HG03196 (cell line): ENCODE results near the gene STAG1.
A peak's percentile ranks its signal among the peaks of the same experiment; 100 is the strongest.
"Not testable (repeated sequence)": the region's sequence is repeated elsewhere in the genome, so short reads cannot be mapped to it uniquely, and the experiment has no call there.

Experiments
- ATAC-seq: cut with Tn5 transposase; IDR thresholded peaks from one replicate; pipeline ENCODE4 v1.9.1; 2021; ENCODE audit not compliant: unreplicated experiment

STAG1 gene

DNA sequence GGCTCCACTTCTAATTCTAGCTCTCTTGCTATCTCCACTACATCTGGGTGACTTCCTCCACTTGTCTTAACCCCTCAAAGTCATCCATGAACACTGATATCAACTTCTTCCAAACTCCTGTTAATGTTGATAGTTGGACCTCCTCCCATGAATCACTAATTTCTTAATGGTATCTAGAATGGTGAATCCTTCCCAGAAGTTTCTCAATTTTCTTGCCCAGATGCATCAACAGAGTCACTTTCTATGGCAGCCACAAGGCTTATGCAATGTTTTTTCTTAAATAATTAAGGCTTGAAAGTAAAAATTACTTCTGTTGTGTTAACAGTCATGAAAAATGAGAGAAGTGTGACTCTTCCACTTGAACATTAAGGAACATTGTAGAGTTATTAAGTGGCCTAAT lies 337.7 kb downstream of the STAG1 start:
- no peak for ATAC-seq

DNA sequence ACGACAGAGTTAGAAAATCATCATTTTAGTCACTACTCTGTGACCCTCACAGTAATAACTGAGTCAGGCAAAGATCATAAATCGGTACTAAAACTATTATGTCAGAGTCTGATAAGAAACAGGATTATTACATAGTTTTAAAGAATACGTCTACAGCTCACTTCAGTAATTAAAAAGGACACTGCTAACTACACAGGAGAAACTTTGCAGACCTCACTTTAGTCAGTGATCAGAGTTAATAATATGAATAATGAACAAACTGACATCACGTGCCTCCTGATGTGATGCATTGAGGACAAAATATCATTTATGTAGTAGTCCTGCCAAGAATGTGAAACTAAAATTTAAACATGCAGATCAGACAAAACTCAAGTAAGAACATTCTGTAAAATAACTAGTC lies 339.9 kb downstream of the STAG1 start:
- no peak for ATAC-seq

DNA sequence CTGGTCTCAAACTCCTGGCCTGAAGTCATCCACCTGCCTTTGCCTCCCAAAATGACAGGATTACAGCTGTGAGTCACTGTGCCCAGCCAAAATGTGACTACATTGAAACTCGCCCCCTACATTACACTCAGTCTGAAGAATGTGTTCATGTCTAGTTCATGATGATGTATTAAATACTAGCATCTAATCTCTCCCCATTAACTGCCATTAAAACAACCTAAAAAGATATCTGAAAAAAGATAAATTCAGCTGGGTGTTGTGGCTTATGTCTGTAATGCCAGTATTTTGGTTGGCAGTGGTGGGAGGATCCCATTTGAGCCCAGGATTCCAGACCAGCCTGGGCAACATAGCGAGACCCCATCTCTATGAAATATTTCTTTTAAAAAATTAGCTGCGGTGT lies 342.6 kb downstream of the STAG1 start:
- ATAC-seq: no peak

DNA sequence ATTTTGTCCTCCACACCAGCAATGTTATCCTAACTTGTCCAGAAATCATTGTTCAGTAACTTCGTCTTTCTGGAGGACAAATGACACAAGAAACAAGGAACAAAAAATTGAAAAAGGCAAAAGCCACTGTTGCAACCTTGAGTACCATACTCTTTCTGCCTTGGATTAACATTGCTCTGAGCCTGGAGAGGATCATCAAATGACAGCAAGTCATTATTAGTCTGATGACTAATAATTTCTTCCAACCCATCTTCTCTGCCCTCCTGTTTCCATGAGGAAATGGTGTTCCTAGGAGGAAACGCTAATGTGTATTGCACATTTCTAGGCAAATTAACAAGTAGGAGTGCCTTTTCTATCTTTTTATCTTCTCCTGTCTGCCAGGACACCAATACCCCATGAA lies 348.1 kb downstream of the STAG1 start:
- ATAC-seq: no peak

DNA sequence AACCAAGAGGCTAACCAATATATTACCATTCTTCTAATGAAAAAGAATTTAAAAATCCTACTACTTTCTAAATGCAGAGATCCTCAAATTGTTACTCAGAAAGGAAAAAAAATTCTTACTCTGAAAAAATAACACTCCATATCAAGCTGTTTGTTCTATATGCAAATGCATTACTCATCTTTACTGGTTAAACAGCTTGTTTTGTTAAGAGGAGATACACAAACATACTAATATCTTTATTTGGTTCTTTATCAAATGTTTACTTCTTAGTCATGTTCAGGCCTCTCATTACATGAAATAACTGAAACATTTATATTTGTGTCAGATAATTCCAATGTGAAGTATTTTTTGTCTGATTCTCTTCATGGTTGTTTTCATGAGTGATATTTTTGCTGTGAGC lies 355.3 kb downstream of the STAG1 start:
- no peak for ATAC-seq

DNA sequence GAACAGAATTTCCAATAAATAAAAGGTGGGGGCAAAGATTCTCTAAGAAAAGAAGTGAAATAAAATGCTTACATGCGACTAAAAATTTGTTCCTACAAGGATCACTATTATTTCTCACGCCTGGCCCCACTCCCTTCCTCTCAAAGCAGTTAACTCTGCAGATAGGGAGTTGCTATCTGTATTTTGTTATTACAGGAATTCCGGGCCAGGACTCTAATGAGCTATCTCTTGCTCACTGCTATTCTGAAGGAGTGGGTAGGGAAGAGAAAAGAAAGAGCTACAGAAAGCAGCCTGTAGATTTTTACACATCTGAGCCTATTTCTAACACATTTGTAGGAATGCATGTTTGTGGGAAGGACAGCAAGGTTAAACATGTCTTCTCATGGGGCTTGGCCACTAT lies 361.6 kb downstream of the STAG1 start:
- no peak for ATAC-seq

DNA sequence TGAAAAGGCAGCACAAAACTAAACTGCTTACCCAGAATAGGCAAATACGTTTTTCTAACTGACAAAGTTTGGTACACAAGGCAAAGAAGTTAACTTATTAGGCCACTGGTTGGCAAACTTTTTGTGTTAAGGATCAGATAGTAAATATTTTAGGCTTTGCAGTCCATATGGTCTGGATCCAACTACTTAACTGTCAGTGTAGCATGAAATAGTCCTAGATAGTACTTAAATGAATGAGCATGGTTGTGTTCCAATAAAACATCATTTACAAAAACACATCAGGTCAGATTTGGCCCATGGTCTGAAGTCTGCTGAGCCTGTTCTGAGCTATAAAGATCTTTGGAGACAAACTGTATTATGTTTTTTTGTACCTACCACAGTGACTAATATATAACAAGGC lies 365.1 kb downstream of the STAG1 start:
- ATAC-seq: no peak

DNA sequence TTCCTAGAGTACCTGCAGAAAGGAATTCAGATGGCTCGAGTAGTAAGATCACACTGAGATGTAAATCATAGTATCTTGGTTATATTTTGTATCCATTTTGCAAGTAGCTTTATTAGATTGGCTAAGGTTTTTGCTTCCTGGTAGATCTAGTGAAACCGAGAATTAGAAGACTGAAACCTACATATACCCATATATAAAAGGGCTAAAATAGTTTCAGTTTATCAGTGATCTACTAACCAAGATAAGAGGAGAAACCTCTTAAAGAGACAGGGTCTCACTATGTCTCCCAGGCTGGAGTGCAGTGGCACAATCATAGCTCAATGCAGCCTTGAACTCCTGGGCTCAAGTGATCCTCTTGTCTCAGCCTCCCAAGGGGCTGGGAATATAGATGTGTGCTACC lies 366.7 kb downstream of the STAG1 start:
- ATAC-seq: peak; percentile 61

DNA sequence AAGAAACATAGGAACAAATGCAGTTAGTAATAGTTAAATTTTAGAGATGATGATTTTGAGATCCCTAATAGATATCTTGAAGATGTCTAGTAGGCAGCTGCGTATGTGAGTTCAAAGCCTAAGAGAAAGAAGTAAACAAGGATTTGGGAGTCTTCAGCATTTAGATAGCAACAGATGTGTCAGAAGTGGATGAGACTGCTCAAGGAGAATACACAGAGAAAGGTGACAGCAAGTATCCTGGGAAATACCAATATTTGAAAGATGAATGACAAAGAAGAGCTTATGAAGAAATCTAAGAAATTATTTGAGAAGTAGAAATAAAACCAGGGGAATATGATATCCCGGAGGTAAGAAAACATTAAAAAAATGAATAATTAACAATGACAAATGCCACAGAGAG lies 371.1 kb downstream of the STAG1 start:
- ATAC-seq: no peak

DNA sequence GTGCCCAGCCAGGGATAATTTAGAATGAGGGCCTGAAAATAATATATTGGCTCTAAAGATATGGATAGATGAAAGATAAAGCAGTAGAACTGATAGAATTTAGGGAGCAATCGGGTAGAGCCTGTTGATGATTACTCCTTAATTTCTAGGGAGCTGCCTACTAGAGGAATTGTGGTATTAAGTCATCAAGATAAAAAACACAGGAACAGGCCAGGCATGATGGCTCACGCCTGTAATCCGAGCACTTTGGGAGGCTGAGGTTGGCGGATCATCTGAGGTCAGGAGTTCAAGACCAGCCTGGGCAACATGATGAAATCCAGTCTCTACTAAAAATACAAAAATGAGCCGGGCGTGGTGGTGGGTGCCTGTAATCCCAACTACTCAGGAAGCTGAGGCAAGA lies 371.6 kb downstream of the STAG1 start:
- ATAC-seq: no peak

DNA sequence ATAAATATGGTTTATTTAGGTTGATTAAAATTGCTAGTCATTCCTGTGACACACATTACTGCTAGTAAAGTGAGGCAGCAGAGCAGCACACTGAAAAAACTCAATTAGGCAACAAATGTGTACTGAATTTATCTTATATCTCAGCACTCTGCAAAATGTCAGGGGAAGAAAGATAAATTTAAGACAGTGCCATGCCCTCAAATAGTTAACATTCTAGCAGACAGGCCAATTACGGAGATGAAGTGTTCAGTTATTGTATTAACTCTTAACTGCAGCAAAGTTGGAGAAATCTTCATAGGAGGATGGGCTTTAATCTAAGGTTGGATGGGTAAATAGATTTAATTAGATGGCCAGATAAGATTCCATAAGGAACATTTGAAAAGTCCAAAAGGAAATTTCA lies 374.2 kb downstream of the STAG1 start:
- no peak for ATAC-seq

DNA sequence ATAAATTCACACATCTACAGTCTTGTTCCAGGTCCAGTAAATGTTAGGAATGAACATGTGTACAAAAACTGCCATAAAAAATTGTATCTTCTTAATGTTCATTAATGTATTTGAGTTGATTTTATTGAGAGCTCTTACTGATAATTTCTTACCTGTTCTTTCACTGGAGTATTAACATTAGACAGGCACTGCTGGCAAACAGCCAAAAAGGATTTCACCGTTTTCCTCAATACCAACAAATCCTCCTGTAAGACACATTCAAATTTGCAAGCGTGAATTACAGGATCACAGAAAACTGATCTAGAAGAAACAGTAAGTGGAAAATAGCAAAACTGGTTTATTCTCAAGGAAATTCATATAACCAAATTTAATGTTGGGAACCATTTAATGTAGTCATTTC lies 374.7 kb downstream of the STAG1 start:
- ATAC-seq: no peak

DNA sequence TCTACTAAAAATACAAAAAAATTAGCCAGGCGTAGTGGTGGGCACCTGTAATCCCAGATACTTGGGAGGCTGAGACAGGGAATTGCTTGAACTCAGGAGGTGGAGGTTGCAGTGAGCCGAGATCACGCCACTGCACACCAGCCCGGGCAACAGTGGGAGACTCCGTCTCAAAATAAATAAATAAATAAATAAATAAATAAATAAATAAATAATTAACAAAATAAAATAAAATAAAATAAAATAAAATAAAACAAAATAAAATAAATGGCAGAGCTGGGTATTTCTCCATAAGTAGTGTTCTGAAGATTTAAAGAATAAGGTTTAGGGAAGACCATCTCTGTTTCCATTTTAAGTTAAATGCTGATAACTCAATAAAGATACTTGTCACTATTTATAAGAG lies 376.4 kb downstream of the STAG1 start:
- ATAC-seq: not testable (repeated sequence)

DNA sequence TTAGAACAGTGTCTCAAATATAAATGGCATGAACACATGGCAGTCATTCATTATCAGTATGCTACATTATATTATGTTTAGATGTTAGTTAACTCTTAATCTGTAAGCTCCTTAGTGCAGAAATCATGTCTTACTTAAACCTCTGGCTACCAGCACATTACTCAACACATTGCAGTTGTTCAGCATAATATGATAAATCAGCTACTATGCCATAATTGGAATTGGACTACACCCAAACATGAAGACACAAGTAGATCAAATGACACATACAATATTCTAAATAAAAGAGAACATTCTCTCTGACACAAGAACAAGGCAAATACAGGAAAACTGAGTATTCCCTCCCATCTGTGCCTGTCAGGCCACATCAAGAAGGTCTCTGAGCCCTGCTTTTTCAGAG lies 385.9 kb downstream of the STAG1 start:
- no peak for ATAC-seq

DNA sequence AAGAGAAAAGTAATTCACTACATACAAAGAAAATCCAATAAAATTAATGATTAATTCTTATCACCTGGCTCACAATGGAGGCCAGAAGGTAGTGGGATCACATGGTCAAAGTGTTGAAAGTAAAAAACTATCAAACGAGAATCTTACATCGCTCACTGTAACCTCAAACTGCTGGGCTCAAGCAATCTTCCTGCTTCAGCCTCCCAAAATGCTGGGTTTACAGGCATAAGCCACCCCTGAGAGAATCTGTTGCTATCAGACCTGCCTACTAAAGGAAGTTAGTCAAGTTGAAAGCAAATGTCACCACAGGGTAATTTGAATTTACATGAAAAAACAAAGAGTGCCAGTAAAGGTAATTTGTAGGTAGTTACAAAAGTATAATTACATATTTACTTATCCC lies 398.7 kb downstream of the STAG1 start:
- no peak for ATAC-seq

DNA sequence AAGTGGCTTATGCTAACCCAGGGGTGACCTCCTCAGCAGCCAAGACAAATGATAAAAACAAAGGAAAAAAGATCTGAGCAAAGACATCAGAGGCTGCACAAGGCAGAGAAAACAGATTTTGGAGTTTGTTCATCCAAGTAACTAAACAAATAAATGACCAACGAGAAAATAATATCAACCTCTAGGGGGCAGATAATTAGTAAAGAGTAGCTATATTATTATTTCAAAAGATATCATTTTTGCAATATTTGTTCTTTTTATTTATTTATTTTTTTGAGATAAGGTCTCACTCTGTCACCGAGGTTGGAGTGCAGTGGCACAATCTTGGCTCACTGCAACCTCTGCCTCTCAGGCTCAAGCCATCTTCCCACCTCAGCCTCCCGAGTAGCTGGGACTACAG lies 400.3 kb downstream of the STAG1 start:
- ATAC-seq: no peak

DNA sequence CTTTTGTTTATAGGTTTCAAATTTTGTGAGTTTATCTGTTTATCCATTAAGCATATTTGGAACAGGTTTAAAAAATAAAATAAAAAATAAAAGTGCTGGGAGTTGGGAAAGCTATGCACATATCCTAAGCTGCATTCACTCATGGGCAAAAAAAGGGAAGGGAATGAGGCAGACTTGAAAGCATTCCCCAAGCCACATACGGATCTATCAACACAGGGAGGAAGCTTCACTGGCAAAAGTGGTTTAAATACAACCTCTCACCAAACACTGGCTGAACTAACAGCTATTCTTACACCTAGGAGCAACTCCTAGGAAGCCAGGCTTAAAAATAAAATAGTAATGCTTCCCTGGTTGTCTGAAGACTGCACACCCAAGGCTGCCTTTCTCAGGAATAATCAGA lies 400.8 kb downstream of the STAG1 start:
- ATAC-seq: no peak

DNA sequence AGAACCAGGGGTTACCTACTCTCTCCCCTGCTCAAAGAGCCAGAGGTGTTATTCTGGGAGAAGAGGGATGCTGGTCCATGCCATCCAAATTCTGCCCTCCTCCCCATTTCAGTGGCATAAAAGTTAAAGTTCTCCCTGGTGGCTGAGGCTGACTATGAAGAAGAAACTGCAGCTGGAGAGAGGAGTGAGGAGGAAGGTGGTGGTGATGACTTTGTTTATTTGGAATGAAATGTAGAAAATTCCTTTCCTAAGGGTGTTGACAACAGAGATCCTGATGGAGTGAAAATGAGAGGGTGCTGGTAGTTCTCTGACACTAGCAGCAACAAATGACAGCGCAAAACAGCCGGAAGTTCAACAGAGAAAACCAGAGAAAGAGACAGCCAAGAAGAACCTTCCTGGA lies 401.6 kb downstream of the STAG1 start:
- ATAC-seq: no peak

DNA sequence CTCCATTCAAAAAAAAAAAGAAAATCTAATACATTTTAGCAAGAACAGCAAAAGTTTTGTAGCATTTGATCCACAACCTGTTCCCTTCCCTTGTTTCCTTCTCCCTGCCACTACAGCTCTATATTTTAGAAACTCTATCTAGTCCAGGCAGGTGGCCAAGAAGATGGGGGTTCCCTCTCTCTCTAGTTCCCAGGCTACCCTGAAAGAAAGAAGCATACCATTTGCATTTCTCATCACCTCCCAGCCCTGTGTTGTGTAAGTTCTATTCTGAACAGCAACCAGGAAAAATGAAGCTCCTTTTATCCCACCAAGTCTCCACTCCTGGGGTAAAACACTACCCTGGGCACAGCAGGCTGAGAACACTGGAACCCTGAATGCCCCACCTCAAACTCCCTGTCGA lies 402.0 kb downstream of the STAG1 start:
- ATAC-seq: no peak

DNA sequence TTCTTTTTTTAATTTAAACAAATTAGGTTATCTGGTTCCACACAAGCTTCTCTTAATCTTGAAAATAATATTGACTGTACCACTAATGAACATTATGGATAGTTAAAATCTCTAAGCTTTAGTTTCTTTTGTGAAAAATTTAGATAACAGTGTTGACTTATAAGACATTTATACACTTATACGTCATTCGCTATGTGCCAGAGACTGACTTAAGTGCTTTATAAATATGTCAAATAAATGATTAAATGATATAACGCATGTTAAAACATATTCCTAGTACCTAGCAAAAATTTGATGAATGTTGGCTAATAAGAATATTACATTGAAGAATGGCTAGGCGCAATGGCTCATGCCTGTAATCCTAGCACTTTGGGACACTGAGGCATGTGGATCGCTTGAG lies 405.7 kb downstream of the STAG1 start:
- no peak for ATAC-seq

DNA sequence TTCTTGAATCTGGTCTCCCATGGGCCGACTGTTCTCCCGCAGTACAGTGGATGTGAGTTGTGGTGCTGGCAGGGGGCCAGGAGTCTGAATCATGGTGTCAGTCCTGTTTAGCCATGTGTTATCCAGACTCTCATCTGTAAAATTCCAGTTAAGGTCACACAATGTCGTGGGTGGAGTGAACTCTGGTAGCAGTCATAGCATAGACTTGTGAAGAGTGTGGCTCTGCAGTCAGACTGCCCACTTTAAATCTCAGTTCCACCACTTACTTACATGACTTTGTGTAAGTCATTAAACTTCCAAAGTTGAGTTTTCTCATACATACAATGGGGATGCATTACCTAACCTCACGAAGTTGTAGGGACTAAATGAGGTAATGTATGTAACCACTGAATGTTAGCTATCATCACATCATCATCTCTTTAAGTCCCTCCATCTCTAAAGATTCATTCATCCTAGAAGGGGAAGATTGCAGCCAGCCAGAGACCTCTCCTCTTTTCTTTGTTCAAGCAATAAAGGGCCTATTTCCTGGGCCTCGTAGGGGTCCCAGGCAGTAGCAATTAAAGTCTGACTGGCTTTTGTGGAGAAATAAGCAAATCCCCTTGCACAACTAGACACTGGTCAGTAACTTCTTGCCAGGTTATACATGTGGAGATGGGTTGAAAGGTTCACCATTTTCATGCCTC lies 408.2 kb downstream of the STAG1 start:
- no peak for ATAC-seq

DNA sequence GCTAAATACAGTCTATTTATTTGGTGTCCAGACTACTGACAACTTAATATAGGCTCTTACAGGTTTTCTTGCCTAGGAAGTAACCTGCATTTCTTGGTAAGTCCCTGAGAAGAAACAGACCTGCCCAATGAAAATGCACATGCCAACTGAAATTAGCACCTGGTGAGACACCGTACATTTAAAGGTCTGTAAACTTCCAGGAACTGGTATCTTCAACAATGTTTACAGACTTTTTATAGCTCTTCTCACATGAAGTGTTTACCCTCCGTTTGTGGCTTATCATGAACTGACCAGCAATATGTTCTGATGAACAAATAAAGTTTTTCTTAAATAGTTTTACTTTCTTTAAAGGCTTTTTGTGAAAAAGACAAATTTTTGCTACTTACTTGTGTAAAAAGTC lies 408.7 kb downstream of the STAG1 start:
- ATAC-seq: no peak

DNA sequence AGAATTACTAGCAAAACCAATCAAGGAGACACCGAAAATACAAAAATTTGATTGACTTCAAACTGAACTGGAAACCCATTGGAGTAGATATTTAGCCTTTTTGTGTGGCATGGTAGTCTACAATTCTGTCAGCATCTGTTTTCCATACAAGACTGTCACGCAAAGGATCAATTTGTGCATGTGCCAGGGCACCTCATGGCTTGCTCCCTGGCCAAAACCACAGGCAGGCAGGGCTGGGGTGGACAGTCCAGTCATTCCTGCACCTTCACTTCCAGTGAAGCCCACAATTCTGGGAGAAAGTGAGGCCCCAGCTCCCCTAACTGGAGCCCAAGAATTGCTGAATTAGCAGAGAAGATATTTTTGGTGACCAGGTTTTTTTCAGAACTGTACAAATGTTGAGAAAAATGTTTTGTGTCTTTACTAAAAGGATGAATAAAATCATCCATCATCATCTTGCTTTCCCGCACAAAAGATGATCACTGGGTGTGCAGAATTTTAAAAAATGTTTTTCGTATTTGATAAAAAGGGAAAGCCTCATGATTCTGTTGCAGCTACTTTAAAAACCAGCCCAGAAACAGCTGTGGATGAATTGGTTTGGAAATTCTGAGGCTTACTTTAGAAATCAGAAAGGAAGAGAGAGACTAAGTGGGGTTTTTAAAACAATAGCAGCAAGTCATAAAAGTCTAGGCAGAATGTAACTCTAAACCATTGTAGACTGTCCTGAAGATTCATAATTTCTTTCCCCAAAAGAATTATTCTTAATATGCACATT lies 415.7 kb downstream of the STAG1 start:
- ATAC-seq: no peak
